Kidney tubule cell (primary cell): ENCODE data around the gene SLCO3A1.

ENCODE experiments used
- DNase-seq: peaks from one replicate; pipeline ENCODE4 v3.0.0-alpha.2; 2018; ENCODE audit warnings: low spot score

The SLCO3A1 gene

DNA sequence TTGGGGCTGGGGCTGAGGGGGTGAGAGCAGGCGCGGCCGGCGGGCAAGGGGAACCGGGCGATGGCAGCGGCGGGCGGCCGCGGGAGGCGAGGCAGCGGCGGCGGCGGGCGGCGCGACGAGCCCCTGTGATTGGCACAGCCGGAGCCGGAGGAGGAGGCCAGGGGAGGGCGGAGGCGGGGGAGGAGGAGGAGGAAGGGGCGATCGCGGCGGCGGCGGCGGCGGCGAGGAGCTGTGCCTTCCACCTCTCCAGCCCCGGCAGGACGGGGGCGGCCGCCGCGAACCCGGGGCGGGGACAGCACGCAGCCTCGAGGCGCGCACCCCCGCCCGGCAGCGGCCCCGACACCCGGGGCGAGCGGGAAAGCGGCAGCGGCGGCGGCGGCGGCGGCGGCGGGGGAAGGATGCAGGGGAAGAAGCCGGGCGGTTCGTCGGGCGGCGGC is at the start of gene SLCO3A1:
SLCO3A1 (plus strand) TSS at position 198 of the 437 bp plus-strand sequence.
- DNase-seq = peak; percentile 80

DNA sequence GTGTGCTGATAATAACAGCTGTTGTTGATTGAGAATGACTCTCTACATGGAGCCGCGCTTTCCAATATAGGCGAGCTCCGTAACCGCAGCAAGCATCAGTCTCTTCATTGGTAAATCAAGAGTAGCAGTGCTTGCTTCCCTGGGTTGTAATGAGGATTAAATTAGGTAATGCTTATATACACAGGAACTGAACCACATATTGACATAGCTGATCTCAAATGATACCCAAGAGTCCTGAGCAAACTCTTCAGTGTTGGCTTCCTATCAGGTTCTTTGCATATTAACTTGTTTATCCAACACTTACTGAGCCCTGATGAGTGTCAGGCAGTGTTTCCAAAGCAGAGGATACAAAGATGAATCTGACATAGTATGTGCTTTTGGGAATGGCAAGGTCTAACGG is 46.4 kb upstream of the SLCO3A1 start:
- DNase-seq = no peak

DNA sequence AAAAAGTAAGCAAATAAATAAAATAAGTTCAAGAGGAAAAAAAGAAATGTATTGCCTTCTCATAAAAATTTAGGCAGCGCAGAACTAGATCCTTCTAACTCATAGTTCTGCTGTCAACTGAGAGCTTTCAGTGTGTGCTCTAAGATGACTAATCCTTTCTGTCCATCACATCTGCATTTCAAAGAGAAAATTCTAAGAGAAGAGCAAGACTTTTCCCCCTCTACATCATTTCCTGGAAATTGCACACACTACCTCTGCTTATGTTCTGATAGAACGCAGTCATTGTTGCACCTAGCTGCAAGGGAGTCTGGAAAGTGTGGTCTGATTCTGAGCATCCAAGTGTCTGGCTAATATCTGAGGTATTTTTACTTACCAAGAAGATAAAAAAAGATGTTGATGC is 39.6 kb upstream of the SLCO3A1 start:
- no peak for DNase-seq

DNA sequence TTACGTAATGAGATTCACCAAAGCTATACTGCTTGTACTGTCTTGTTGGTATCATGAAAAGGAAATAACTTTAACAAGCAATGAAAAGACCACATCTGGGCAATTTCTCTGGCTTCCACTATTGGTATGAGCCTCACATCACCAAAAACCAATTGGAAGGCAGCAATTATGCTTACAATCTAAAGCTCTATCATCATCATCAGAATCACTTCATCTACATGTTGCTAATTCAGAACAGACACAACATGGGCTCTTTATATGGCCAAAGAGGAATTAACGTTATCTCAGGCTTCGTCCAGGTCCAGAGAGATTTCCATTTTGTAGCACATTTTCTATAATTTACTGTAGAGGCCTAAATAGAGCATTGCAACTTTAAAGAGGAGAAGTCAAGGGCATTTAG is 36.6 kb upstream of the SLCO3A1 start:
- DNase-seq = no peak

- peak; percentile 9 for DNase-seq
Observed at GRCh38 chr15:91821458-91821857, 32.0 kb upstream of the SLCO3A1 start.

GRCh38 chr15:91824256-91824655 is 29.3 kb upstream of the SLCO3A1 start:
- DNase-seq = no peak

DNA sequence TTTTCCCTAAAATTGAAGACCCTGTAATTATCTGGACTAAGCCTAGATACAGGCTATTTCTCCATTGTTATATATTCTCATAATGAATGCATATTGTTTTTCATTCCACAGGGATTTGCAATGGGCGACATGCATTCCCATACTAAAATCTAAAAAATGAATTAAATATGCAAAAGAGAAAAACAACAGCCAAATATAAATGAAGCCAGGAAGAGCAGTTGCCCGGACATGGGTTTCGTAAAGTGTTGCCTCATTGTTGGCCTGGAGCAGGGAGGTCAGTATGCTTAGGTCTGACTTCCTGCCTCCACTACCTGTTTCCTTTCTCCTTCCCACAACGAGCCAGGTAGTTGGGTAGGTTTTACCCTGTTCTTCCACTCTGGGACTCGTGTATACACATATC is 27.1 kb upstream of the SLCO3A1 start:
- DNase-seq = no peak

GRCh38 chr15:91833056-91833455 is 20.5 kb upstream of the SLCO3A1 start:
- no peak for DNase-seq

DNA sequence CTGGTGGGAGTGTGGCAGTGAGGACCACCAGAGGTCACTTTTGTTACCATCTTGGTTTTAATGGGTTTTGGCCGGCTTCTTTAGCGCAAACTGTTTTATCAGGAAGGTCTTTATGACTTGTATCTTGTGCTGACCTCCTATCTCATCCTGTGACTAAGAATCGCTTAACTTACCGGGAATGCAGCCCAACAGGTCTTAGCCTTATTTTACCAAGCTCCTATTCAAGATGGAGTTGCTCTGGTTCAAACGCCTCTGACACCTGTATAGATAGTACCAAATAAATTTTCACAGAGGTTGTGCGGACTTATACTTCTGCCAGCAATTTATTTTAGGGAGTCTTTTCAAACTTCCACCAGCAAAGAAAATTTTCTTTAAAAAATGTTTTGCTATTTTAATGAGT is 13.6 kb upstream of the SLCO3A1 start:
- DNase-seq = no peak

DNA sequence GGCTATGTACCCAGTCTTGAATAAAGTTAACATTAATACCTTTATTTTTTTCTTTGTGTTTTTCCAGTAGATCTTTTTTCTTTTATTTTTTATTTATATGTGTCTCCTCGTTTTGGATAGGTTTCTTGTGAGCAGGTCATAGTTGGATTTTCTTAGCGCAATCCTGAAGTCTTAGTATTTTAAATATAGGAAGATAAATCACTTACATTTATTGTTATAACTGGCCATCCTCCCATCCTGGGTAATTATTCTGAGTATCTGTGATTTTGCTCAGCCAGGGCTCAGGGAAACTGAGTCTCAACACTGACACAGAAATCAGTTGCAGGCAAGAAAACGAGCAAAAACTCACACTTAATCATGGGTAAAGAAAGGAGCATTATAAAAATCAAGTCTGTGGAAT is 11.6 kb upstream of the SLCO3A1 start:
- DNase-seq = no peak

DNA sequence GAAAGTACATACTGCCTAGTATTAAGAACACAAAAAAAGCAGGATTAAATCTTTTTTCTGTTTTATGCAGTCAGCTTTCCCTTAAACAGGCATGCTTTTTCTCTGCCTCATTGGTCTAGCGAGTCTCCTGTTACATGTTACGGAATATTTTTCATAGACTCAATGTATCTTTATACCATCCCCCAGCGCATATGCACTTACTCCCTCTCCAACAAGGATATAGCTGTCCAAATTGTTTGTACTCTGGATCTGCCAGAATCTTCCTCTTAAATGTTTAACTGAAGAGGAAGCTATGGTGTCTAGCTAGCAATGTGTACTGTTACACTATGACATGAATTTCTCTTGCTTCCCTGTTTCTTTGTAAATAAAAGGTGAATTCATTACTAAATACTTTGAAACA is 9.2 kb upstream of the SLCO3A1 start:
- no peak for DNase-seq

DNA sequence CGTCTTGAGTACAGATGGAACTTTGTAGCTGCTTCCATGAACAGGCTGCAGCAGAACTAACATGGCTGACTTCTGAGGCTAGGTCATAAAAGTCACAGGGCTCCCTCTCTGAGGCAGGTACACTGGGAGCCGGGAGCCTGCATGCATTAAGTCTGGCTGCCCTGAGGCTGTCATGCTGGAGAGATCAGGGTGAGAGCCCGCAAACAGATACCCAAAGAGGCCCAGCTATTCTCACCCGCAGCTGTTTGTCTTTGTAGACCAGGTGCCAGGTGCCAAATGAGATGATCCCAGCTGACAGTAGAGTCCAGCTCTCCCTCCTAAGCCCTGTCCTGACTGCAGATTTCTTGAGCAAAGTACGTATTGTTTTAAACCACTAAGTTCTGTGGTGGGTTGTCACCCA is 8.6 kb upstream of the SLCO3A1 start:
- DNase-seq = no peak

- DNase-seq = no peak
Observed at GRCh38 chr15:91845720-91846119, 7.8 kb upstream of the SLCO3A1 start.

- no peak for DNase-seq
Observed at GRCh38 chr15:91849180-91849579, 4.3 kb upstream of the SLCO3A1 start.

GRCh38 chr15:91849749-91850161 is 3.8 kb upstream of the SLCO3A1 start:
- DNase-seq = peak; percentile 62

- peak; percentile 77 for DNase-seq
Observed at GRCh38 chr15:91852741-91853510, 582 bp upstream of the SLCO3A1 start.

- peak; percentile 51 for DNase-seq
Observed at GRCh38 chr15:91853948-91854638, 585 bp downstream of the SLCO3A1 start.

DNA sequence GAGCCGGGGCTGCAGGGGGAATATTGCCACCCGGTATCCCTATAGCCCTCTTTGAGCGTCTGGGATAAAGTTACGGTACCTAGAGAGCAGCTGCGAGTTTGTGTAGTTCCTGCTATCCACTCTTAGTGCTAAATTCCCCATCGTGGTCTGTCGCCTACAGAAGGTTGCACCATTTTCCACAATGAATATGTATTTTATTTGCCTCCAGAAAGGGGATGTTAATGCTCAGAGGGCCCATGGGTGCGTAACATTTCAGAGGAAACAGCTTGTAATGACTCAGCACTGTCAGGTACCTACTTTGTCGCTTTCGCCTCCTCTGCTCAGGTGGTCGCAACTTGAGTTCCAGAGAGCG is 1.1 kb downstream of the SLCO3A1 start:
- peak; percentile 22 for DNase-seq

DNA sequence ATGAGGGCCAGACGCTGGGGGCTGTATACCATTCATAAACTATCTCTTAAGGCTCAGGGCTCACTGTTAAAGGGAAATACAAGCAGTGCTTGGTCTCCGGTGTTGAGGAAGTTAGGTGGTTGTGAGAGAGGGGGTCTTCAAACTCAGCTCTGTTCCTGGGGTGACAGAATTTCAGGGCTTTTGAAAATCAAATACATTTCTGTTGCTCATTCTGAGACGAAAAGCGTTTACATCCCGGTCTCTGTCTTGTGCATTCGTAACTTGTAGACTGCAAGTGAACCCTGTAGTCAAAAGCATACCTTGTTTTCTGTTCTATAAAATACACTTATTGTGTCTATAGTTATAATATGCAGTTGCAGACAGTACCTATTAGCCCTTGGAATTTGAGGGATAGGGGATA is 1.7 kb downstream of the SLCO3A1 start:
- DNase-seq = no peak

- peak; percentile 68 for DNase-seq
Observed at GRCh38 chr15:91855684-91856489, 2.4 kb downstream of the SLCO3A1 start.

DNA sequence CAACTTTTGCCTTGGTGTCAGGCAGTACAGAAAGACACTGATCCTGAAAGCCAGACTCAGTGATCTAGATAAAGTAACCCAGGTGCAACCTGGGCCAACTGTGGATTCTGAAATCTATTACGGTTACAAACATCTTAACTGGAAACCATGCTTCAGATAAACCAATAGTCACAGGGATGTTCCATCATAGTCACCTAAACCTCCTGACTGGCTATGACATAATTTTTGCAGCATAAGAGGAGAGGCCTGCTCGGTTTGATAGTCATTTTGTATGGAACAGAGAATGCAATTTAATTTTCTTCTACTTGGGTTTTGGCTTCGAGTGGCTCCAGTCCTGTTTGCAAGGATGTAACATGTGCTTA is 3.7 kb downstream of the SLCO3A1 start:
- DNase-seq = no peak

DNA sequence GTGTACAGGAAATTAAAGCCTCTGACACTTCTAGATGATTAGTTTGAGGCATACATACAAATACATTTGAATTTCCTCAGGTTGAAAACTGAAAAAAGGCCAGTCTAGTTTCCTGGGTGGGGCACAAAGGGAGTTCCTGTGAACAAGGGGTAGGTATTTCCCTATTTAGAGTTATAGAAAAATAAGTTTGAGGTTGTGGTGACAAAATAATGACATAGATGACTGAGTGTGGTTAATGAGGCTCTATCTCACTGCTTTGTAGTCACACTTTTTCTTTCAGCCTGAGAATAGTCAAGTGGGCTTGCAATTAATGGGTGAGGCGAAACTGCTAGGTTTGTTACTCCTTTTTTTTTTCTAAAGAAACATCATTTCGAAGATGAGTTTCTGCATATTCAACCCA is 4.3 kb downstream of the SLCO3A1 start:
- DNase-seq = no peak

- DNase-seq = no peak
Observed at GRCh38 chr15:91860498-91860897, 7.0 kb downstream of the SLCO3A1 start.
